Mesenchymal stem cell (in vitro differentiated cells and primary cell): Measurements from ENCODE around the gene CA5A.
A peak's percentile ranks its signal among the peaks of the same experiment; 100 is the strongest.

Source experiments
- DNase-seq: peaks from one replicate; pipeline ENCODE4 v3.0.0-alpha.2; 2013
- H2AFZ ChIP-seq: one replicate; pipeline ENCODE4 v1.6.1; 2013; ENCODE audit warnings: low read depth, mild to moderate bottlenecking, control low read depth, inconsistent platforms, low read length, moderate library complexity
- H2AK5ac ChIP-seq: 2 replicates; pipeline ENCODE4 v1.6.1; 2013; ENCODE audit warnings: low read length, moderate library complexity, mild to moderate bottlenecking, inconsistent platforms; ENCODE audit not compliant: severe bottlenecking
- H2BK120ac ChIP-seq: one replicate; pipeline ENCODE4 v1.6.1; 2013; ENCODE audit warnings: low read depth, mild to moderate bottlenecking, inconsistent platforms, low read length, moderate library complexity
- H2BK12ac ChIP-seq, 2 experiments: one replicate each; pipeline ENCODE4 v1.6.1; 2013; ENCODE audit warnings: inconsistent platforms in 2 of 2, low read length in 2 of 2, mild to moderate bottlenecking in 2 of 2, moderate library complexity in 2 of 2, control low read depth in 1 of 2
- H2BK15ac ChIP-seq: one replicate; pipeline ENCODE4 v1.6.1; 2013; ENCODE audit warnings: mild to moderate bottlenecking, low read depth, inconsistent platforms; ENCODE audit not compliant: poor library complexity, severe bottlenecking
- H2BK5ac ChIP-seq: 2 replicates; pipeline ENCODE4 v1.6.1; 2013; ENCODE audit warnings: low read depth, mild to moderate bottlenecking, low read length, control low read depth, inconsistent platforms; ENCODE audit not compliant: poor library complexity, severe bottlenecking
- H3K14ac ChIP-seq, 2 experiments: one replicate each; pipeline ENCODE4 v1.6.1; 2013; ENCODE audit warnings: inconsistent platforms in 2 of 2, low read length in 2 of 2, control low read depth in 1 of 2, mild to moderate bottlenecking in 1 of 2, moderate library complexity in 1 of 2
- H3K18ac ChIP-seq, 2 experiments: one replicate each; pipeline ENCODE4 v1.6.1; 2013; ENCODE audit warnings: inconsistent platforms in 2 of 2, low read length in 2 of 2, control low read depth in 1 of 2, low read depth in 1 of 2, mild to moderate bottlenecking in 1 of 2
- H3K23ac ChIP-seq, 2 experiments: one replicate each; pipeline ENCODE4 v1.6.1; 2013; ENCODE audit warnings: inconsistent platforms in 2 of 2, low read length in 2 of 2, mild to moderate bottlenecking in 2 of 2, moderate library complexity in 2 of 2, control low read depth in 1 of 2
- H3K27ac ChIP-seq: 2 replicates; pipeline ENCODE4 v1.5.1; 2013; ENCODE audit warnings: mild to moderate bottlenecking, moderate library complexity, low read length, control low read depth, inconsistent platforms; ENCODE audit not compliant: poor library complexity, severe bottlenecking
- H3K27me3 ChIP-seq, 2 experiments: 2 replicates each; pipeline versions ENCODE4 v1.6.1 to v1.7.0; 2013; ENCODE audit warnings: low read length in 2 of 2, mild to moderate bottlenecking in 2 of 2, moderate library complexity in 2 of 2, control low read depth in 1 of 2, inconsistent platforms in 1 of 2; ENCODE audit not compliant: control insufficient read depth in 1 of 2, insufficient read depth in 1 of 2
- H3K36me3 ChIP-seq, 2 experiments: 2 replicates each; pipeline versions ENCODE4 v1.6.1 to v1.7.0; 2013; ENCODE audit warnings: low read length in 2 of 2, control low read depth in 1 of 2, inconsistent platforms in 1 of 2, low read depth in 1 of 2, mild to moderate bottlenecking in 1 of 2; ENCODE audit not compliant: insufficient read depth in 2 of 2, control insufficient read depth in 1 of 2
- H3K4ac ChIP-seq, 2 experiments: one replicate each; pipeline ENCODE4 v1.6.1; 2013; ENCODE audit warnings: inconsistent platforms in 2 of 2, low read length in 2 of 2, mild to moderate bottlenecking in 2 of 2, moderate library complexity in 2 of 2, control low read depth in 1 of 2, low read depth in 1 of 2
- H3K4me1 ChIP-seq: 2 replicates; pipeline ENCODE4 v1.6.1; 2013; ENCODE audit warnings: low read depth, low read length, control low read depth; ENCODE audit not compliant: control insufficient read depth, insufficient read depth
- H3K4me2 ChIP-seq: 2 replicates; pipeline ENCODE4 v1.6.1; 2013; ENCODE audit warnings: low read length, mild to moderate bottlenecking, inconsistent platforms; ENCODE audit not compliant: poor library complexity, severe bottlenecking
- H3K4me3 ChIP-seq, 2 experiments: 2 replicates each; pipeline versions ENCODE4 v1.5.1 to v1.7.0; 2013; ENCODE audit warnings: low read length in 2 of 2, mild to moderate bottlenecking in 2 of 2, control low read depth in 1 of 2, low read depth in 1 of 2; ENCODE audit not compliant: insufficient read depth in 1 of 2
- H3K79me1 ChIP-seq: replicated peaks from 2 replicates; pipeline ENCODE4 v1.6.1; 2013; ENCODE audit warnings: mild to moderate bottlenecking, control low read depth, low read length, inconsistent platforms; ENCODE audit not compliant: poor library complexity, severe bottlenecking
- H3K9ac ChIP-seq: 2 replicates; pipeline ENCODE4 v1.7.0; 2013; ENCODE audit warnings: mild to moderate bottlenecking, low read length, moderate library complexity
- H3K9me3 ChIP-seq: 2 replicates; pipeline ENCODE4 v1.7.0; 2013; ENCODE audit warnings: mild to moderate bottlenecking, low read length; ENCODE audit not compliant: control insufficient read depth
- H4K8ac ChIP-seq: one replicate; pipeline ENCODE4 v1.6.1; 2013; ENCODE audit warnings: inconsistent platforms, mild to moderate bottlenecking, low read length, moderate library complexity
- H4K91ac ChIP-seq: one replicate; pipeline ENCODE4 v1.6.1; 2013; ENCODE audit warnings: mild to moderate bottlenecking, low read length, inconsistent platforms
- WGBS: methylation state at CpG from one replicate; pipeline ENCODE4 v1.1.7; 2013; ENCODE audit warnings: mixed read lengths; 5-methylcytosine and 5-hydroxymethylcytosine counted together

The CA5A gene

DNA sequence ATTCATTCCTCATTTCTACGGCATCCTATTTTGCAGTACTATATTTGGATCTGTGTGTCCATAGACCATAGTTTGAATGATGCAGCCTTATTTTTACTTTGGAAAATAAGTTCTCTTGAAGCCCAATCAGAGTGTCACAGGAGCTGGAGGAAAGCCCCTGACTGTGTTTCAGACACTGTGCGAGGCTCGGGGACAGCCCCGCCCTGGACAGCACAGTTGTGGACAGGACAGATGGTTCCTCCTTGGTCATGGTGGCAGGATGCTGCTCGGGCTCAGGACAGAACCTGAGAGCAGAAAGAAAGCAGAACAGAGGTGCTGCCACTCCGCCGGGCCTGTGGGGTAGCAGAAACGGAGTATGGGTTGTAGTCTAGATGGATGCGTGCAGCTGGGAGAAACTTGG is 37.8 kb upstream of the CA5A start:
- Histone ChIP-seq H2BK120ac (no peak overlapping the region), H3K27ac (no peak overlapping the region), H3K27me3 (no peaks in the 10 kb centered on the region), H2AK5ac (no peak overlapping the region), H3K18ac (no peak overlapping the region), H3K4me3 (no peak overlapping the region), H2BK15ac (no peak overlapping the region), H3K4me2 (no peak overlapping the region), H3K9me3 (peaks cover 23% of the 10 kb centered on the region), H4K8ac (no peak overlapping the region), H3K4ac (no peak overlapping the region), H3K9ac (no peak overlapping the region), H3K4me1 (peaks cover 2% of the 10 kb centered on the region), H2AFZ (no peak overlapping the region), H3K14ac (no peak overlapping the region), H3K79me1 (peaks cover 33% of the 10 kb centered on the region), H3K36me3 (peaks cover 12 to 23% of the 10 kb centered on the region in 2 experiments), H3K23ac (no peak overlapping the region), H2BK12ac (no peak overlapping the region), H2BK5ac (no peak overlapping the region), H4K91ac (no peak overlapping the region)
- 97% methylated on average over 9 of the region's 9 CpGs for WGBS
- no peak for DNase-seq

DNA sequence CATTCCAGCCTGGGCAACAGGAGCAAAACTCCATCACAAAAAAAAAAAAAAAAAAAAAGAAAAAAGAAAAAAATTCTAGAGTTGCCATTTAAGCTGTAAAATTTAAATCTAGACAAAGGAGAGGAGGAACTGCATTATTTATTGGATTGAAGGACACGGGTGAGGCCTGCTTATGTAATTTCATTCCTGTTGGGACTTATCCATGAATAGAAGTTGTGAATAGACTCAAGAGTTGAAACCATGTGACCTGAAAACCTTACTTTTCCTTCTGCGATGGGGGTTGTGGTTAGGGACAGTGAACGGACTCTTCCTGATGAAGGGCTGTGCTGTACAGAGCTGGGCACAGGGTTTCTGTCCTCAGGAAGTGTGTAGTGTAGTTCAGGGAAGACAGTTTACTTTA is 37.4 kb upstream of the CA5A start:
- no peak for DNase-seq
- H3K18ac ChIP-seq = no peak overlapping the region

DNA sequence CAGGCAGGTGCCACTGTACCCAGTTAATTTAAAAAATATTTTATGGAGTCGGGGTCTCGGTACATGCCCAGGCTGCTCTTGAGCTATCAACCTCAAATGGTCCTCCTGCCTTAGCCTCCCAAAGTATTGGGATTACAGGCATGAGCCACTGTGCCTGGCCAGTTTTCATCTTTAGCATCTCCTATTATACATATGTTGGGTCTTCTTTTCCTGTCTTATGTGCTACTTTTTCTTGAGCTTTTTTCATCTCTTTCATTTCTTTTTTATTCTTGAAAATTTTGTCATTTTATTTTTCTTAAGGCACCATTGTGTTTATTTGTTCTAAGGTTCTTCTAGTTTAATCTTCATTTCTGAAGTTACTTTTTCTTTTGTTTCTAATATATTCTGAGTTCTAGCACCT is 35.6 kb upstream of the CA5A start:
- Histone ChIP-seq H3K27me3 (no peaks in the 10 kb centered on the region), H2AK5ac (no peak overlapping the region), H4K91ac (no peak overlapping the region), H3K23ac (no peak overlapping the region), H3K9ac (no peak overlapping the region), H3K18ac (no peak overlapping the region), H3K14ac (no peak overlapping the region), H3K4ac (no peak overlapping the region), H3K79me1 (peaks cover 29% of the 10 kb centered on the region), H2AFZ (no peak overlapping the region), H4K8ac (no peak overlapping the region), H3K4me1 (peaks cover 5% of the 10 kb centered on the region), H2BK120ac (no peak overlapping the region), H3K4me3 (no peak overlapping the region), H3K27ac (no peak overlapping the region), H2BK5ac (no peak overlapping the region), H2BK15ac (no peak overlapping the region), H3K4me2 (no peak overlapping the region), H3K9me3 (peaks cover 23% of the 10 kb centered on the region), H2BK12ac (no peak overlapping the region), H3K36me3 (peaks cover 4 to 22% of the 10 kb centered on the region in 2 experiments)
- WGBS = 100% methylated on average over 2 of the region's 2 CpGs
- DNase-seq = no peak

More for the DNA sequence above, 37.4 kb upstream of the CA5A start:
- H2BK5ac ChIP-seq = no peak overlapping the region
- H3K27me3 ChIP-seq = no peaks in the 10 kb centered on the region
- H3K36me3 ChIP-seq = peaks cover 9 to 22% of the 10 kb centered on the region in 2 experiments
- no peak overlapping the region for H2AFZ ChIP-seq
- no peak overlapping the region for H4K8ac ChIP-seq
- peaks cover 4% of the 10 kb centered on the region for H3K4me1 ChIP-seq
- no peak overlapping the region for H3K27ac ChIP-seq
- H2AK5ac ChIP-seq = no peak overlapping the region
- no peak overlapping the region for H3K4me3 ChIP-seq
- no peak overlapping the region for H4K91ac ChIP-seq
- no peak overlapping the region for H3K4ac ChIP-seq
- no peak overlapping the region for H2BK12ac ChIP-seq
- no peak overlapping the region for H3K23ac ChIP-seq
- over 99% methylated on average over 3 of the region's 3 CpGs for WGBS
- H3K9ac ChIP-seq = no peak overlapping the region
- peaks cover 23% of the 10 kb centered on the region for H3K9me3 ChIP-seq
- no peak overlapping the region for H3K4me2 ChIP-seq
- H2BK120ac ChIP-seq = no peak overlapping the region
- H3K14ac ChIP-seq = no peak overlapping the region
- no peak overlapping the region for H2BK15ac ChIP-seq
- peaks cover 32% of the 10 kb centered on the region for H3K79me1 ChIP-seq

DNA sequence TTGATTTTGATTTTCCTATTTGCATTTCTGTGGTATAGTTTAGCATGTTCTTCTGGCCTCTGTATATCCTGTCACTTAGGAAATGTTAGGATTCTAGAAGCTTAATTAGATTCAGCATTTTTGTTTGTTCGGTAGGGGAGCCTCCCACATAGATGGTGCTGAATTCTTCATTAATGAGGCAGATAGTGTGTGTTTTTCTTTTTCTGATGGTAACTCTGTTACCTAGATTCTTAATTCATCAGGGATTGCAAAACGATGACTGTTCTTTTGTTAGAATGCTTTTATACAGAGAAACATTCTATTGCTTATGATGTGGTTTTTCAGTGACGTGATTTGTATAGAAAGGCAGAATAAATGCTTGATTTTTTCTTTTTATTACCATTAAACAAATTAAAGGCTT is 33.9 kb upstream of the CA5A start:
- Histone ChIP-seq H3K27ac (peak overlapping the region; percentile 64), H2BK5ac (no peak overlapping the region), H3K36me3 (peaks cover 4 to 16% of the 10 kb centered on the region in 2 experiments), H2BK12ac (no peak overlapping the region), H3K14ac (no peak overlapping the region), H3K4me2 (no peak overlapping the region), H3K9ac (peak overlapping the region; percentile 40), H2BK15ac (no peak overlapping the region), H2BK120ac (no peak overlapping the region), H3K4me3 (no peak overlapping the region), H3K23ac (no peak overlapping the region), H3K18ac (no peak overlapping the region), H3K4me1 (peaks cover 9% of the 10 kb centered on the region), H4K91ac (no peak overlapping the region), H3K79me1 (peaks cover 32% of the 10 kb centered on the region), H3K4ac (no peak overlapping the region), H2AFZ (no peak overlapping the region), H3K27me3 (no peaks in the 10 kb centered on the region), H3K9me3 (peaks cover 23% of the 10 kb centered on the region), H4K8ac (no peak overlapping the region), H2AK5ac (no peak overlapping the region)
- WGBS = 97% methylated on average over 1 of the region's 3 CpGs
- DNase-seq = no peak
